ENCODE measurements around the gene USP26.
"Not testable (repeated sequence)": the region's sequence is repeated elsewhere in the genome, so short reads cannot be mapped to it uniquely, and the experiment has no call there.

DNA sequence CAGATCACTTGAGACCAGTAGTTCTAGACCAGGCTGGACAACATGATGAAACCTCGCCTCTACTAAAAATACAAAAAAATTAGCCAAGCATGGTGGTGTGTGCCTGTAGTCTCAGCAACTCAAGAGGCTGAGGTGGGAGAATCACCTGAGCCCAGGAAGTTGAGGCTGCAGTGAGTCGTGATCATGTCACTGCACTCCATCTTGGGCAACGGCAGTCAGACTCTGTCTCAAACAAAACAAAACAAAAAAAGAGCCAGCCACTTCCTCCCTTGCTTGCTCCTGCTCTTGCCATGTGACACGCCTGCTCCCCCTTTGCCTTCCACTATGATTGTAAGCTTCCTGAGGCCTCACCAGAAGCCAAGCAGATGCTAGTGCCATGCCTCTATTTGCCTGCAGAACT lies 19.1 kb downstream of the USP26 start:
- TF ChIP-seq, protein P1, sequence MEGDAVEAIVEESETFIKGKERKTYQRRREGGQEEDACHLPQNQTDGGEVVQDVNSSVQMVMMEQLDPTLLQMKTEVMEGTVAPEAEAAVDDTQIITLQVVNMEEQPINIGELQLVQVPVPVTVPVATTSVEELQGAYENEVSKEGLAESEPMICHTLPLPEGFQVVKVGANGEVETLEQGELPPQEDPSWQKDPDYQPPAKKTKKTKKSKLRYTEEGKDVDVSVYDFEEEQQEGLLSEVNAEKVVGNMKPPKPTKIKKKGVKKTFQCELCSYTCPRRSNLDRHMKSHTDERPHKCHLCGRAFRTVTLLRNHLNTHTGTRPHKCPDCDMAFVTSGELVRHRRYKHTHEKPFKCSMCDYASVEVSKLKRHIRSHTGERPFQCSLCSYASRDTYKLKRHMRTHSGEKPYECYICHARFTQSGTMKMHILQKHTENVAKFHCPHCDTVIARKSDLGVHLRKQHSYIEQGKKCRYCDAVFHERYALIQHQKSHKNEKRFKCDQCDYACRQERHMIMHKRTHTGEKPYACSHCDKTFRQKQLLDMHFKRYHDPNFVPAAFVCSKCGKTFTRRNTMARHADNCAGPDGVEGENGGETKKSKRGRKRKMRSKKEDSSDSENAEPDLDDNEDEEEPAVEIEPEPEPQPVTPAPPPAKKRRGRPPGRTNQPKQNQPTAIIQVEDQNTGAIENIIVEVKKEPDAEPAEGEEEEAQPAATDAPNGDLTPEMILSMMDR (conservative IDR thresholded peaks at IDR 0.05): not testable (repeated sequence)
- not testable (repeated sequence) for TF ChIP-seq ZFX (IDR thresholded peaks at IDR 0.05)

Measured in C4-2B (cell line).